GM19240 (cell line): ENCODE measurements around the gene CCDC60.

Experiments used
- DNase-seq: peaks from one replicate; pipeline ENCODE4 v3.0.0; 2011; ENCODE audit warnings: low spot score; ENCODE audit not compliant: insufficient read length

CCDC60 gene, protein sequence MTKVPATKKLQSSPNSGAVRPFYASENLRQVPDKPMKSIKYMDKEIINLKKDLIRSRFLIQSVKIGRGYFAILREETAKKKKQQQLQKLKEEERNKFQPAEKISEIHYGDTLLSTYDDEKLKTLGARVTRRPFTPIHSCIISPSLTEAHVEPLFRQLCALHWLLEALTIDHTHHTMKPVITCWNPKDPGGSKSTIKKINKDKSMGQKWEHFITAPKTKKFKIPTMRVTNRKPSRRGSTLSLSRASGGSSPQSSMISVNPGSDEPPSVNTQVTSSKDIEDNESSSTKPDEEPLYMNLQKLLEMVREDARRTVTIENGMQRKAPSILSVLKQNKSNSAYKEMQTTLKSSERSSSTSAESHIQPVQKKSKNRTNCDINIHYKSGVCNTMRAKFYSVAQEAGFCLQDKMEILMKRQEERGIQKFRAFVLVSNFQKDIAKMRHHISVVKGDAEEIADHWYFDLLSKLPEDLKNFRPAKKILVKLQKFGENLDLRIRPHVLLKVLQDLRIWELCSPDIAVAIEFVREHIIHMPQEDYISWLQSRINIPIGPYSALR

GRCh38 chr12:119334430-119335170, at the start of gene CCDC60:
Gene CCDC60, plus strand, starts transcription at chr12:119334729. Its CDS starts 448 bp downstream, at chr12:119335177.
- DNase-seq: no peak

- no peak for DNase-seq
Observed at GRCh38 chr12:119288576-119288975, 46.0 kb upstream of the CCDC60 start.

DNA sequence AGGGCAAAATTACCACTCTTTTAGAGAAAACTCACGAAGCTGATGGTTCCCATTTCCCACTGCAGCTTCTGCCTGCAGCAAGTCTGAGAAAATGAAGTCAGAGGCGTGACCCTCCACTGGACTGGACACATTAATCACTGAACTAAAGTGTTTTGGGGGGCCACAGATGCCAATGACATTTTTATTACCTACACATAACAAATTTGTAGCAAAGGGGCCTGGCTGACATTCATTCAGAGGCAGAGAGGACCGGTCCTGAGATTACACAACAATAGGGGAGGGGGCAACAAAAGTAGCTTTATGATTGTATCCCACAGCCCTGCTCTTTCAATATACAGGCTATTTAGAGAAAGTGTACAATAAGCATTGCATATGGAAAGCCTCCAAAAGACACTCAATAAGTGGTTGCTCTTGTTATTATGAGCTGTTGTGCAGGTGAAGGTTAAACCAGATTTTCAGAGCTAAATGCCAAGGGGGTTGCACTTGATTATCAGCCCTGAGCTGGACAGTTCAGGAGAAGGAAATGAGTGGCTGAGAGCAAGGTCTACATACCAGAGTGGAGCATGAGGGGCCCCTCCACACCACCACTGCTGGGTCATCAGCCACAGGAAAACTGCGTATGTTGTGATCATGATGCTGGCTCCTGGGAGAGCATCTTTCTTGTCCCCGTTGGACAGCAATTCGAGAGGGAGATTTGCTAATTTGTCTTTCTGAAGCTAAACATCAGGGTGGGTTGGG, 41.5 kb upstream of the CCDC60 start:
- no peak for DNase-seq

GRCh38 chr12:119294211-119294610, 40.3 kb upstream of the CCDC60 start:
- no peak for DNase-seq

DNA sequence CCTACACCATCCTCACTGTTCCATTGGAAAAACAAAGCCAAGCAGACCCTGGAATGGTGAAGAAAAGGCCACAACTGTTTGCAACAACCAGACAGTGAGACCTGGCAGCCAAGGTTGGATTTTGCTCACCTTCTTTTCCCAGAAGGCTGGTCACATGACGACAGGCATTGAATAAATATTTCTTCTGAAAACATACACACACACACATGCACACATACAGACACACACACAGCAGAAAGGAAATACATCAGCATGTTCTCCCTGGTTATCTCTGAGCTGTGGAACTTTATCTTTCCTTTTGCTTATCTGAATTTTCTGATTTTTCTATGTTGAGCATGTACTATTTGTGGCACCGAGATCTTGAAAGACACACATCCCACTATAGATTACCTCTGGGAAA, 38.0 kb upstream of the CCDC60 start:
- DNase-seq: no peak

- DNase-seq: no peak
Observed at GRCh38 chr12:119299130-119299529, 35.4 kb upstream of the CCDC60 start.

DNA sequence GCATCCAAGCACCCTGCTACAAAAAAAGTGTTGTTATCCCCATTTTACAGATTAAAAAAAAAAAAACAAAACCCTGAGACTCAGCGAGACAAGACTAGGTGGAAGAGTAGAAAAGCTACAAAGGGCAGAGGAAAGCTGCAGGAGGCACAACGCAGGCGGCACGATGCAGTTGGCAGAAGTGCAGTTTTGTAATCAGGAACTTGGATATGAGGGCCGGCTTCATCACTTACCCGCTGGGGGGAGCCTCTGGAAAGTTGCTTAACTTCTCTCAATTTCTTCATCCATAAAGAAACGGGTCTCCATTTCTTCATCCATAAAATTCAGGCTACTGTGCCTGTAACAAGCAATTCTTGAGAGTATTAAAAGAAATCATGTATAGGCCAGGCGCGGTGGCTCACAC, 33.1 kb upstream of the CCDC60 start:
- DNase-seq: no peak

DNA sequence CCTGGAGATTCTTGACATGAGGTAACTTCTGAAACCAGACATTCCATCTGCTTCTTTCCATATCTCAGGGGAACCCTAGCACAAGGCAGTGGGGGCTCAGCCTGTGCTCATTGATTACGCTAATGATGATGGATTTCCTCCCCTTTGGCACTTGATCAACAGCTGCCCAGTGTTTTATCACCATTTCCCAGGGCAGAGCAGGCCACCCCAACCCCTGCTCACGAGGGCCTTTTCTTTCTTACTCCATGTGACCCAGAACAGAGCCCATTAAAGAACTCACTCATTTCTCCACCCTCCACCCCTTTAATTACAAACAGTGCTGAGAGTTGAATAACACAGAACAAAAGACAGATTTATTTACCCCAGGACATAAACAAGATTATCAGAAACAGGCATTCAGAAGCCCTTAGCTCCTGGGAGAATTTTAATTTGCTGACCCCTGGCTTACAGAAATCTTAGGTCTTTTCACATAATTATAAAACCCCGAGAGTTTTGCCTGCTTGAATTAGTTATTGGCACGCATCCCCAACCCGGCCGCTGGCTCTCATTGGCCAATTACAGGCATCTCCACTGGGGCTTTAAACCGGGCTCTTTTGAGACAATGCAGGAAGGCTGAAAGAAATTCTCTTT, 32.0 kb upstream of the CCDC60 start:
- DNase-seq: no peak

- DNase-seq: no peak
Observed at GRCh38 chr12:119306593-119306992, 27.9 kb upstream of the CCDC60 start.

DNA sequence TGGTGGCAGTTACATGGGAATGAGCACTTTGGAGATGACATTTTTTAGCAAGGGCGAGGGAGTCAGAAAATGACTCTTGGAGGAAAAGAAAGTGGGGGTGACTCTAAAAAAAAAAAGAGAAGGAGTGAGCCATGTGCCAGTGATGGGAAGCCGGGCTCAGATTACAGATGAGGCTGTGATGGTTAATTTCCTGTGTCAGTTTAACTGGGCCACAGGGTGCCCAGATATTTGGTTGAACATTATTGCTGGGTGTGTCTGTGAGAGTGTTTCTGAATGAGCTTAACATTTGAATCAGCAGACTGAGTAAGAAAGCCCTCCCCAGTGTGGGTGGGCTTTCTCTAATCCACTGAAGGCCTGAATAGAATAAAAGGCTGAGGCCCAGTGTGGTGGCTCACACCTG, 26.8 kb upstream of the CCDC60 start:
- DNase-seq: no peak

DNA sequence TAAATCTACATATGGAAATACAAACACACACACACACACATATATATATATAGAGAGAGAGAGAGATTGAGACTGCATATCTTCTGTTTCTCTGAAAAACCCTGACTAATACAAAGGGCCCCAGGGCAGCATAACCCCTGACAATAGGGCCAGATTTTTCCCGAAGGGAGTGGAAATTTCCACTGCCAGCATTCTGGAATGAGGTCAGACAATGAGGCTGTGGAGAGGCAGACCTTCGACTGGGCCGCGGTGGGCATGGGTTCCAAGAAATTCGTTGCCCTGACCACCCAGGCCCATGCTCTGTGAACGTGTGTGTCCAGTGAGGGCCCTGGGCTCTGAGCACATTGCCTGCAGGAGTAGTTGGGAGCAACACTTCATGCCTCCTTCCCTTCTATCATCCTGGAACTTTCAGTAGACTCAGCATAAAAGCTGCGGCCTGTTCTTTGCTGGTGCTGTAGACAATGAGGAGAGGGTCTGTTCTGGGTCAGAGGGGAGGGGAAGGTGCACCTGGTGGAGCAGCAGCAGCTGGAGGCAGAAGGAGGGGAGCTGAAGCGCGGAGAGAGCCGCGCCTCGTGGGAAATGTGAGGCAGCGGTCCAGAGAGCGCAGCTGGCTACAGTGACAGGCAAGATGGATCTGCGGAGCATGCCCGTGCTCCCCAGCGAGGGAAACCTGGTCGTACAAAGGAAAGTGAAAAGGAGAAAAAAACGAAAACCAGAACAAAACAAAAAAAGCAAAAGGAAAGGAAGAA, 25.6 kb upstream of the CCDC60 start:
- DNase-seq: no peak

- DNase-seq: no peak
Observed at GRCh38 chr12:119311878-119312277, 22.7 kb upstream of the CCDC60 start.

- no peak for DNase-seq
Observed at GRCh38 chr12:119312904-119313303, 21.6 kb upstream of the CCDC60 start.

DNA sequence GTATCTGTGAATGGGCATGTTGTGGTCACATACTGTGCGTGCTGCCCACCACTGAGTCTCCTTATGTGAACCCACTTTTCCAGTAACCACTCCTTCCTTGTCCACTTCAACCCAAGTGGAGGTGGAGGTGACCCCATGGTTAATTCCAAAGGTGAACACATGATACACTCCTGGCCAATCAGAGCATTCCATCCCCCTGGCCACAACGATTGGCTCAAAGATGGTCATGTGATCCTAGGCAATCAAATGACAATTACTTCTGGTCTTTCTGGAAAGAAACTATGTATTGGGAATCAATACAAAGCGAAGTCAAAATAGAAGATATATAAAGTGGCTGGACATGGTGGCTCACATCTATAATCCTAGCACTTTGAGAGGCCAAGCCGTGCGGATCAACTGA, 20.2 kb upstream of the CCDC60 start:
- DNase-seq: no peak

DNA sequence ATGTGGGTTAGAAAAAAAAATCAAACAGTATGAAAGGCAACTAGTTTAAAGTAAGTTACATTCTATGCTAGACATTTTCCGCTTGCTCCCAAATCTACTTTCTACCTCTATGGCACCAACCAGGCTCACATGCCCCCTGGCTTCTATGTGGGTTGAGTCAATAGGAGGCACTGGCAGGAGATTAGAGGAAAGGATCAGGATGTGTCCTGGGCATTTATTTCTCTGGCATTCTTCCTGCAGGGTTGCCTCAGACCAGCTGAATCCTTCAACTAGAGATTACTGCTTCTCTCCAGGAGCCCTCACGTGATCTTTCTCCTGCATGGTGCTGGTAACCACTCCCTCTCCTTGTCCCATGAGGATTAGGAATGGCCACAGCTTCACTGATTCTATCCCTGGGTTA, 14.9 kb upstream of the CCDC60 start:
- DNase-seq: no peak

DNA sequence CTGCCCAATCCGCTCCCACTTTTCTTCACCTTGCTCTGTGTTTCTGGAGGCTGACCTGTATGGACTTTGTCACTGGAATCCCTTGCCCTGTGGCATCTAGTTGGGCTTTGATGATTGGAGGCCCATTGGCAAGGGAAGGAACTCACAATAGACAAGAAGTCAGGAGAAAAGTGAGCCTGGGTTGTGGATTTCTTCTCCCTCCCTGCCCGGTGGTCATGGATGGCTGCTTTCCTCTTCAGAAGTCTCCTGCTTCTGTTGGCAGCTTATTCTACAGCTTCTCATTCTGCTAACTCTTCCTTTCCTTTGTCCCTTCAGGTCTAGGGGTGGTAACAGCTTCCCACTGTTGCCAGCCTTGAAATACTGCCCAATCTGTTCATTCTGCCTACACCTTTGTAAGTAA, 13.9 kb upstream of the CCDC60 start:
- no peak for DNase-seq

DNA sequence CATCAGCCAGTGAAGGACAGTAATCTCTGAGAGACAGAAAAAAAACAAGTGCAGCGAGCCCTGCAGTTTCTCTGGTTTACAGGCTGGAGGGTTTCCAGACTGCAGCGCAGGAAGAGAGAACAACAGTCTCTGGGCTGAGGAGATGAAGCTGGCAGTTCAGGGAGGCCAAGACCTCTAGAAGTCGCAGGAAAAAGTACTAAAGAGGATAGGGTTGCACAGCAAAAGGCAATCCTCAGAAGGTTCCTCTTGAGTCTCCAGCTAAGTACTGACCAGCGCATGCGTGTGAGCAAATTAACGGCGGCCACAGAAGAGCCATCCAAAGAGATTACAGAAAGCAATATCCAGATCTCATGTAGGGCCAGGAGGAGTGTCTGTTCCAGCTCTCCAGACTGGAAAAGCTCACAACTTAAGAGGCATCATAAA, 12.2 kb upstream of the CCDC60 start:
- DNase-seq: no peak

- no peak for DNase-seq
Observed at GRCh38 chr12:119325813-119326212, 8.7 kb upstream of the CCDC60 start.

- DNase-seq: no peak
Observed at GRCh38 chr12:119326341-119326740, 8.2 kb upstream of the CCDC60 start.

GRCh38 chr12:119327471-119327870, 7.1 kb upstream of the CCDC60 start:
- DNase-seq: no peak

- DNase-seq: no peak
Observed at GRCh38 chr12:119328111-119328510, 6.4 kb upstream of the CCDC60 start.
